Stimulated activated CD4-positive, alpha-beta T cell treated with anti-CD3 and anti-CD28 coated beads, Interleukin-2, amount 100 ng/mL, for 48 hours (primary cell): ENCODE results near the gene TMCO4.

ENCODE experiments used
- DNase-seq, 2 donors: peaks; one replicate each; pipeline ENCODE4 v3.0.0-alpha.2; 2020

TMCO4 gene

DNA sequence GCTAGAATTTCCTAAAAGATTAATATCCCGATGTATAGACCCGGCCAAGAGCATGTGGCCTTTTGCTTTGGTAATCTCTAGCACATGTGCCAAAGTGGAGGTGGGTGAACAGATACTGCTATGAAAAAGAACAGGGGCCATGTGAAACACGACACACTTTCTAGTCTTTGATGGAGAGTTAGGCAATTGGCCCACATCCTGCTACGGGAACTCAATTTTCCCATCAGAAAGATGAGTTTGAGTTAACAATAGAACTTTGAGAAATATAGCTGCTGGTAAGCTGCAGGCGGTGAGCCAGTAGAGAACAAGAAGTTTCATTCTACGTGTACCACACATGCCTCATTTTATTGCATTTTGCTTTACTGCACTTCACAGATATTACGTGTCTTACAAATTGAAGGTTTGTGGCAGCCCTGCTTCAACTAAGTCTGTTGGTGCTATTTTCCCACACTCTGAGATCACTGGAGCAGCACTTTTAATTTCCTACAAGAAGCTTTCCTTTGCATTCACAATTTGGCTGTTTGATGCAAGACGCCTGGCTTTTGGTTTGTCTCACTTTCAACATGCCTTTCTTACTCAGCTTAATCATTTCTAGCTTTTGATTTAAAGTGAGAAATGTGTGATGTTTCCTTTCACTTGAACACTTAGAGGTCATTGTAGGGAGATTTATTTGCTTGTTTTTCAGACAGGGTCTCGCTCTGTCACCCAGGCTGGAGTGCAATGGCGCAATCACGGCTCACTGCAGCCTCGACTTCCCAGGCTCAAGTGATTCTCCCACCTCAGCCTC, 88.7 kb downstream of the TMCO4 start:
- DNase-seq: peak; percentile 14 to 26

DNA sequence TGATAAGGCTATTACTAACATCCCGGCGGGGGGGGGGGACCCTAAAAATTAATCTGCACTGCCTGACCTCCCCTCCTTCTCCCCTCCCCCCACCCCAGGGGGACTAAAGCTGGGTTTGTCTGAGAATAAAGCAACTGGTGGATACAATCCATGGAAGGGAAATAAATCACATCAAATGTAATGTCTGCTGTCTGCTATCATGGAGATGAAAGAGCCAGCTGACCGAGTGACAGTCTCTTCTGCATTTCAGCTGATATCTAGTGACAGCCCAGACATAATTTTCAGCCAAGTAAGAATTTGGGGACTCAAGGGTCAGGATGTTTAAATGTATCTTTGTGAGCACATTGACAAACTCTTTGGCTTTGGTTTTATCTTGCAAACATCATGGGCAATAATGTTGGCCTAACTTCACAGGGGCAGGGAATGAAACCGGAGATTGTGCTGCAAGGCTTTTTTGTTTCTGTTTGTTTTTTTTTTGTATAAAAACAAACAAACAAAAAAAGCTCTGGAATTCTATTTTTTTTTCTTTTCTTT, 90.4 kb downstream of the TMCO4 start:
- DNase-seq: no peak

DNA sequence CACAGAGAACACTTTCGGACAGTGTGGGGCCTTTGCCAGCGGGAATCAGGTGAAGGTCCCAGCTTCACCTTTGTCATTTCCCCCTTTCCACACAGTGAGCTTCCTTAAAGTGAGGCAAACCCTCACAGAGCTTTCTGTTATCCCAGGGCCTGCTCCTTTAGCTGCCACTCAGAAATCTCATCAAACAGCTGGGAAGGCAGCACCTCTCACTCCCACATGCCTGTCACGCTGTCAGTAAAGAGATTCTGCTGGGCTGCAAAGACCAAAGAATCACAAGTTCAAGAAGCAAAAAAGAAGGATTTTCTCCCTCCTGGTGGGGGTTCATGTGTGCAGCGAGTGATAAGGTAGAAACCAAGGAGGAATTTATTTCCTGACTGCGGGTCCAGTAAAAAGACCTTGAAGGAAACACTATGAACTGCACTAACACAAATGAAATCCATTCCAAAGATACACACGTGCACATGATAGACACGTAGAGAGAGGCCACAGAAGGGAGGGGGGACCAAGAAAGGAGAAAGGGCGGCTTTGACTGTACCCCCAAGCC, 91.1 kb downstream of the TMCO4 start:
- no peak for DNase-seq

DNA sequence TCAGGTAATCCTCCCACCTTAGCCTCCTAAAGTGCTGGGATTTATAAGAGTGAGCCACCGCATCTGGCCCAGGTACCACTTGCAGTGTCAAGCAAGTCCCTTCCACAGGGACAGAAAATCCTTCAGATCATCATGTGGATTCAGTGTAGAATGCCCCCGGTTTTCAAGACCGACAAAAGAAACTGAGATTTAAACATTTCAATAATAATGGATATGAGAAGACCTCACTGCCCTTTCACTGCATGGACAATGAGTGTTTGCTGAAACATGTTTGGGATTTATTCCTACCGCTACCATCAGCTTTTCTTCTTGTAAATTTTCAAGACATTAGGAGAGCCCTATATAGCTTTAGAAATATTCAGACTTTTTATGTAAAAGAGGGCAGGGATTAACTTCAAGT, 93.6 kb downstream of the TMCO4 start:
- no peak for DNase-seq

DNA sequence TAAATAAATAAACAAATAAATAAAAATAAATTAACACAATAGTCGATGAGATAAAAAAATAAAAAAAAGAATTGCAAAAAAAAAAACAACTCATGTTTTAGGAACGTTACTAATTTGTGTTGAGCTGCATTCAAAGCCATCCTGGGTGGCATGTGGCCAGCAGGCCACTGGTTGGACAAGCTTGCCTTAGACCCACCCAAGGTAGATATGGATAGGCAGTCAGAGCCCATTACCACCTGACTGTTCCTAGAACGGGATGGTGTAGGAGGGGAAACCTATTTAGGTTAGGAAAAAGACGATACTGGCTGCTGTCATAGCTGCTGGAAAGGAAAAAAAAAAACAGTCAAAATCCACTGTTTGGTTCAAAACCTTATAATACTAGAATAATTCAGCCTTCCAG, 94.3 kb downstream of the TMCO4 start:
- no peak for DNase-seq

DNA sequence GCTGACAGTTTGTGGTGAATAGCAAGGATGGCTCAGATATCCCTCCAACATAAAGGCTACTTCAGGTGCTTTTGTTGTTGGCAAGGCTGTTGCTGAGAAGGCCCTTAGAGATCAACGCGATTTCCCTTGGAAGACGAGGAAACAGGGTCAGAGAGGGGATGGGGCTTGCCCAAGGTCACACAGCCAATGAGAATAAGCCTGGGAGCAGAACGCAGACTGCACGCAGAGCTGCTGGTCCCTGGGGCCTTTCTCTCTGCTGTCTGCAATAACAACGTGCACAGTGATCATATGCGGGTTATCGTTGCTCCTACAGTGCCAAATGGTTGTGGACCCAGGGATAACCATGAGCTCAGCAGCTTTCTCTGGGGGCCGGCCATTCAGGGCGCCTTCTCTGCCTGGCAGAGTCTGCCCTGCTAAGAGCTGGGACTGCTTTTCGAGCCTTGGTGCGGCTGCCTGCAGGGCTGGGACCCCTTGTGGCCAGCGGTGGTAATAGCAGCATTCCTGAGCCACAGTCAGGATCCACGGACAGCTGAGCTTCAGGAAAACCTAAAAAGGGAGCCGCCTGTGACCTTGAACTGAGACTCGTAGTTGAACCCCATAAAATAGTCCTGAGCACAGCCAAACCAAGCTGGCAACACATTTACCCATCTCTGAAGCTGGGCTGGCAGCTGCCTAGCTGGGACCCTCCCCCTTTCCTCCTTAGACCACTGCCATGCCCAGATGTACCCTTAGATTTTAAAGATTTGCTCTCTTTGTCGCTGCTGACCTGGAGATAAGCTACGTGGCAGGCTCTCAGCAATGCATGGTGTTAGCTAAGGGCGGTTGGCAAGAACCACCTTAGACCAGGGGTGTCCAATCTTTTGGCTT, 95.2 kb downstream of the TMCO4 start:
- peak; percentile 56 to 62 for DNase-seq

DNA sequence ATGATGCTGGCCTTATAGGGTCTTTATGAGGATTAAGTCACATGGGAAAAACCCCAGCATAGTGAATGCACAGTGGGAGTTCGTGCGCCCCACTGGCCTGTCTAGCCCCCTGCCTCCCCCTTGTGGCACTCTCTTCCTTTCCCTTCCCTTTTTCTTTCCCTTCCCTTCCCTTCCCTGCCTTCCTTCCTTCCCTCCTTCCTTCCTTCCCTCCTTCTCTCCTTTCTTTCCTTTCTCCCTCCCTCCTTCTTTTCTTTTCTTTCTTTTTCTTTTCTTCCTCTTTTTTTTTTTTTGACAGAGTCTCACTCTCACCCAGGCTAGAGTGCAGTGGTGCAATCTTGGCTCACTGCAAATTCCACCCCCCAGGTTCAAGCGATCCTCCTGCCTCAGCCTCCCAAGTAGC, 96.4 kb downstream of the TMCO4 start:
- no peak for DNase-seq

DNA sequence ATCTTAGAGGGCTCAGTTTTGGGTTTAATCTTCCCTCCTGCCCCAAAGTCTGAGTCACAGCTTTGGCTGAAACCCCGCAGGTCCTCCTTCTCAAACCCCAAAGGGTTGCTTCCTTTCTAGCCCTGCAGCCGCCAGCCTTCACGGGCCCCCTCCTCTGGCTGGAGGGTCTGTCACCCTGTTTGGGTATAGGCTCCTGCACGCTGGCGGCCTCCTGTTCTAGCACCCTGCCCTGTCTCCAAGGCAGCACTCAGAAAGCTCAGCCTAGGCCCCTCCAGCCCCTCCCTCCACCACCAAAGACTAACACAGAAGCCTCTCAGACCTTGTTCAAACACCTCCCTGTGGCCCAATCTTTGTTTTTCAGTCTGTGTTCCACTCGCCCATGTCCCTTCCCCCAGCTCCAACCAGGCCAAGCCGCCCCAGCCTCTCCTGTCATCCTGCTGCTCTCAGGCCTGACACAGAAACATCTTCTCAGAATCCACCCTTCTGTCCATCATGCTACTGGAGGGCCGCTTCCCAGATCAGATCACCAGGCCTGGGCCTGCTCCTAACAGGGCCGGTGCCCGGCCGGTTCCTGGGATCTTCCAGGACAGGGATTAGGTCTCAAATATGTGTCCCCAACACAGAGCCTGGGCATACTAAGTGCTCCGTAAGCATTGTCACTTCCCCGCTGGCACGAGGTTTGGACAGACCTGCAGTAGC, 99.5 kb downstream of the TMCO4 start:
- no peak for DNase-seq

DNA sequence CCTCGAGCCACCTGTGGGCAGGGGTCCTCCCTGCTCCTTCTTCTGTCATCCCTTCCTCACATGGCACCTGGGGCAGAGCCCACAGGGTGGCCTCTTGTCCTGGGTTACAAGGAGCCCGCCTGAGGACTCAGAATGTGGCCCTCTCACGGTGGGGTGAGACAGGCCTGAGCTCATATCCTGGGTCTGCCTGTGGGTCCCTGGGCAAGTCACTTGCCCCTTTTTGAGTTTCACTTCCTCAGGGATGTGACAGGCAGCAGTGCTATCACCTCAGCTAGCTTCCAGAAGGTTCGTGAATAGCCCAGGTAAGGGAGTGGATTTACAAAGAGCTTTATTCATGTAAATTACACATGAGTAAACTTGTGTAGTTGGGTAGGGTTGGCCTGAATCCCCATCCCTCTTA, 101.5 kb downstream of the TMCO4 start:
- DNase-seq: no peak

DNA sequence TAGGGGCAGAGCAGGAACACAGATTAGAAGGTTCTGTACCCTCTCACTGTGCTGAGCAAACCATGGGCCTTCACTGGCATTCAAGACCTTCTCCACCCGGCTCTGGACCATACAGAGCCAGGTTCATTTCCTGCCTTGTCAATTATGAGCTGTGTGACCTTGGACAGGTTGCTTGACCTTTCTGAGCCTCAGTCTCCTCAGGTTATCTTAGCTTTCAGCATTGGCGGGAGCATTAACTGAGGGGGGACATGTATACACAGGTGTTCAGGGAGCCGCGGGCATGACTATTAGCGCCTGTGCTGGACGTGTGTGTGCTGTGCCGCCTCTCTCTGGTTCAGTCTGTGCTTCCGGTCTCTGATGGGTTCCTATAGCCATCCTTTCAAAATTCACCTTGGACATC, 102.9 kb downstream of the TMCO4 start:
- DNase-seq: no peak

DNA sequence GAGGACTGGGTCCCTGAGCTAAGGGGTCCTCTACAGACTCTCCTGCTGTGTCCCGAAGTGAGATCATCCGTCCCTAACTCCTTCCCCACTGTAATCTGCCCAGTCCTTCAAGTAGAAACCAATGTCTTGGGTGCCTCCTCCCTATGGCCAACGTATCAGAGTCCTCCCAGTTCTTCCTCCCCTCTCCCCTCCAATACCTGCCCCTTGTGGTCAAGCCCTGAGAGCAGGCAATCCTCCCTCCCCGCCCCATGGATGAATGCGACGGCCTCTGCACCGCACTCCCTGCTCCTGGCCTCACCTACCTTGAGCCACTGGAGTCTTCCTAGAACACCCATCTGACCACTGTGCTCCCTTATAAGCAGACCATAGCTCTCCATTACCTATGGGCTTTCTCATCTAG, 103.9 kb downstream of the TMCO4 start:
- DNase-seq: no peak

DNA sequence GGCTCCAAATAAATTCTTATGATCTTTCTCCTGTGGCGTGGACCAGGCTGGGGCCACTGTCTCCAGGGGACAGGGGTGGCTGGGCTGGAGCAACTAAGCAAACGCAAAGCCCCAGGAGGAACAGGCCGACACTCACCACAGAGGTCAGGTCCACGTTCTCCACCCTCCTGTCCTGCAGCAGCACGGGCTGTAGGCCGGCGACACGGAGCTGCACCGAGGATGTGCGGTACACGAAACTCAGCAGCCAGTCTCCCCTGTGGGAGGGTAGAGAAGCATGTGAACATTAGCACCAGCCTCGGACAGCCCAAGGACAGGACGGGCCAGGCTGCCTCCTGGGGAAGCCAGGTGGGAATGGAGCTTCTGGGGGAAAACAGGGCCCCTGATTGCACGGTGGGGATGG, 105.4 kb downstream of the TMCO4 start:
- DNase-seq: no peak

DNA sequence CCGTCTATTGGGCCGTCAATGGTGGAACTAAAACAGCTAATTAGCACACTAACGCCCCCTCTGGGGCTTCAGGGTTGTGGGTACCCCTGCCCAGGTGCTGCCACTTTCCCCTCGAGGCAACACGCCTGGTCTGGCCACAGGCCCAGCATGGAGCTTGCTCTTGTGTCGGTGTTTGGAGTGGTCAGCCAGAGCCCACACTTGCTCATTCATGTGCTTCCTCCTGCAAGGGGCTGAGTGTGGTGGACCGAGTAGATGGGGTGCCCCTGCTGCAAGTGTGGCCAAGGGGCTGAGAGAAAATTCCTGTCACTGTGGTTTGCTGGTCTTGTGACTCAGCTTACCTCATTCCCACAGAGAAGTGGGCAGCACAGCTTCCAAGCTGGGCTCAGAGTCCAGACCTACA, 109.4 kb downstream of the TMCO4 start:
- no peak for DNase-seq

DNA sequence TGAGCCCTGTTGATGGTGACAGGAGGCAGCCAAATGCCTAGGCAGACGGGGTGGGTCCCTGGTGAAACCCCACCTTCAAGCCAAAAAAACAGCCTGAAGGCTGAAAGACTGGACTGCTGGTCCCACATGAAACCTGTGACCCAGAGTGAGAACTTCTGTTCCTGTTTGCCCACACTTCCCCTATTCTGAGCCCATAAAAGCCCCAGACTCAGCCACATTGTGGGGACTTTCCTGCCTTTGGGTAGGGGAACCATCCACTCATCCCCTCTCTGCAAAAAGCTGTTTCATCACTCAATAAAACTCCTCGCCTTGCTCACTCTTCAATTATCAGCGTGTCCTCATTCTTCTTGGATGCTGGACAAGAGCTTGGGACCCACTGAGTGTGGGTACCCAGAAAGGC, 109.9 kb downstream of the TMCO4 start:
- DNase-seq: no peak

DNA sequence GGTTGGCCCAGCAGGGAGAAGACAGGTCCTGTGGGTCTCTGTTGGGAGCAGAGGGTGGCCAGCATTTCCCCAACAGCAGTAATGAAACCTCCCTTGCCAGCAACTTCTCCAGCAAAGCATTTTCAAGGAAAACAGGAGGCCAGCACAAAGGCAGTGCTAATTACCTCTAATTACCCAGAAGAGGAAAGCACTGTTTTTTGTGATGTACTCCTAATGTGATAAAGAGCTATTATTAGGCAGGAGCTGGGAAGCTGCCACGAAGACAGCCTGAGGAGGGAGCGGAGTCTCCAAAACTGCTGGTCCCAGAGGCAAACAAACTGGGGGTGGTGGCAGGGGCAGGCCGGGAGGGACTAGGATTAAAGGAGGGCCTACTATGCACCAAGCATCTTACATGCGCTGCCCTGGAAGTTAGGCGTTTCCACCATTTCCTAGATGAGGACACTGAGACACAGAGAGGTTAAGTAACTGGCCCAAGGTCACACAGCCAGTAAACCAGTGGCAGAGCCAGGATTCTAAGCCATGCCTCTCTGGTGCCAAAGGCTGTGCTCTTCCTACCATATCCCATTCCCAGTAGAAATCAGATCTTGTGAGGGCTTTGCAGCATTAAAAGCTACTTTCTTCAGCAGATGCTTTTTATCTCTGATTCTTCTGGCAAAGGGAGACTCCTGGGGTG, 110.5 kb downstream of the TMCO4 start:
- DNase-seq: no peak

DNA sequence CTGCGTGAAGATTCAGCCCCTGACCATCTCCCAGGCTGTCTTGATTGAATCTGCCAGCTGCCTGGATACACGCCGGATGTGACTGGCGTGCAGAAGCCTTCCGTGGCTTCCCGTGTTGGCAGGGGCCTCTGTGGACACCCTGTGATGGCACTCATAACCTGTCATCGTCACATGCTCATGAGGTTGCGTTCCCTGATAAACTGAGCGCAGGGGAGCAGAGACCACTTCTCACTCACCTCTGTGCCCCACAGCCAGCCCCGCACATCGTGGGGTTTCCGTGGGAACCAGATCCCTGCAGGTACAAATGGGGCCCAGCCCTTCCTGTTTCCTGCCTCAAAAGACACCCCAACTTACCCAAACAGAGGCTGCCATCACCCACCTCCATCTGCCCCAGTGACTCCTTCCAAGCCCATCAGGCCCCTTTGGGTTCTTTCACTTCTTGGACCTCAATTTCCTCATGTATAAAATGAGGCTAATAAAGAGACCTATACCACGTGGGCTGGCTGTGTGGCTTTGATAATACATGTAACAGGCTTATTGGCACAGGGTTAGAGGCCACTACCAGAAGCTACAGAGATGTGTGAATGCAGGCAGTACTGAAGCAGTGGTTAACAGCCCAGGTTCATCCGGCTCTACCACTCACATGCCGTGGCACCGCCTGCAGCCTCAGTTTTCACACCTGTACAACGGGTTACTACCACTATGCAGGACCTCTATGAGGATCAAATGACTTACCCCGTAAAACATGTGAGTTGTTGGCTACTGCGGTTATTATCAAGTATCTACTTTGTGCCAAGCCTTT, 111.5 kb downstream of the TMCO4 start:
- no peak for DNase-seq

DNA sequence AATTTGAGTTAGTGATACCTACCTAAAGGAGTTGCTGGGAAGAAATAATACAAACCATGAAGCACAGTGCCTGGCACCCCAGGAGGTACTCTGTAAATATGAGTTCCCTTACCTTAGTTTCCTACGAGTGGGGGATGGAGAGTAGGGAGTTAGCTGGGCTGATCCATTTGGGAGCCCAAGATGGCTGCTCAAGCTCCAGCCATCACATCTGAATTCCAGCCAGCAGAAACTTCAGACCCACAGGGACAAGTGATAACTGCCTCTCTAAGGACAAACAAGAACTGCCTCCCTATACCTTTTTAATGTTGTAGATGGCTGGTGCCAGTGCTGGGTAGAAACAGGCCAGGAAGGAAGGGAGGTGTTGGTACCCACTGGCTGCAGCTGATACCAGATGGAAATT, 112.3 kb downstream of the TMCO4 start:
- no peak for DNase-seq

DNA sequence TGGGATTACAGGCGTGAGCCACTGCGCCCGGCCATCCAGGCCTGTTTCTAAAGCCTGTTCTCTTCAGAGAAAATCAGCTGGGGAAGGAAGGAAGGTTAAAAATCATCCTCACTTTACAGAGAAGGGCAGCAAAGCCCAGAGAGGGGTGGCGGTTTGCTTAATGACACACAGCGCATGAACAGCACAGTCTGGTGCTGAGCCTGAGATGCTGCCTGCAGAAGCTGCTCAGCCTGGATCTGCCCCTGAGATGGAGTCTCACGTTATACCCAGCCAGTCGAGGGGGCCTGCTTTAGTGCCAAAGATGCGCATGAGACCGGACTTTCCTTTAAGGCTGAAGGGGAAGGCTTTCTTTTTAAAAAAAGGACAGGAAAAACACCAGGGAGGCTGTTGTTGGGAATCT, 113.7 kb downstream of the TMCO4 start:
- DNase-seq: no peak

DNA sequence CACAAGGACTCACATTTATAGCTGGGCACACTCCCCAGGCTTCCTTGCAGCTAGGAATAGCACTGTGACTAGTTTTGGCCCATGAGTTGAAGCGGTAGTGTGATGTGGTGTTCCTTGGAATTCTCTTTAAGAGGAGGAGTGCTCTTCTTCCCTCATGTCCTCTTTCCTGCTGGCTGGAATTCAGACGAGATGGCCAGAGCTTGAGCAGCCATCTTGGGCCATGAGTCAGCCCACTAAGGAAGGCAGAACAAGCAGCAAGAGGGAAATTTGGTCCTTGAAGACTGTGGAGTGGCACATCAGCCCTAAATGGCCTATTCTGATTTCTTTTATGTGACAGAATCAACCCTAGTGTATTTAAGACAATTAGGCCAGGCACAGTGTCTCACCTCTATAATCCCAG, 115.0 kb downstream of the TMCO4 start:
- no peak for DNase-seq

DNA sequence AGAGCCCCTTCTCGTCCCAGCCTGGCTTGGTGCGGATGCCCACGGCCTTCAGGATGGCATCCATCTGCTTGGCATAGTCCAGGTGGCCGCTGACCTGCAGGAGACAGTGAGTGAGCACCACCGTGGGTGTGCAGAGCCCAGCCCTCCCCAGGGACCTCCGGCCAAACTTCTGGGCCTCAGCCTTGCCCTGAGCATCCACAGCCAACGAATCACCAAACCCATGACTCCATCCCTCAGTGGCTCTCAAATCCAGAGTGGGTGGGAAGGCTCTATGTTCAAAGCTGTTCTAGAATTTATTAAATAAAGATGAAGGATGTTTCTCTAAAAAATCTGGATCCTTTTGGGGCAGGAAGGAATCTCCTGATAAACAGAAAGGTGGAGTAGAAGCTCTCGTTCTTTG, 116.4 kb downstream of the TMCO4 start:
- no peak for DNase-seq

DNA sequence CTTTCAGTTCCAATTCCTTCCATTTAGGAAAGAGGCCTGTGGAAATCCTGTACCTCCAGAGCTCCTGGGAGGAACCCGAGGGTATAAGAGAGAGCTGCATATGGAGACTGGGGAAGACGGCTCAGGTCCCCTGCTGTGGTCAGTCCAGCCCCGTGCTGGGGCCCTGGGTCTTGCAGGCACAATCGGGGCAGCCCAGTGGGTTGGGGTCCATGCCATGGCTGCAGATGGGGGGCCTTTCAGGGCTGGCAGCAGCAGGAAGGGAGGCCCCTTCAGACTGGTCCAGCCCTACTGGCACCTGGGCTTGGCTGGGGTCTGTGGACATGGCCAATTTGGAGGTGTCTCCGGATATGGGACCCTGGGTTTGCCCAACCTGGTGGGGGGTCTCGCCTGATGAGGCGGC, 116.8 kb downstream of the TMCO4 start:
- no peak for DNase-seq

DNA sequence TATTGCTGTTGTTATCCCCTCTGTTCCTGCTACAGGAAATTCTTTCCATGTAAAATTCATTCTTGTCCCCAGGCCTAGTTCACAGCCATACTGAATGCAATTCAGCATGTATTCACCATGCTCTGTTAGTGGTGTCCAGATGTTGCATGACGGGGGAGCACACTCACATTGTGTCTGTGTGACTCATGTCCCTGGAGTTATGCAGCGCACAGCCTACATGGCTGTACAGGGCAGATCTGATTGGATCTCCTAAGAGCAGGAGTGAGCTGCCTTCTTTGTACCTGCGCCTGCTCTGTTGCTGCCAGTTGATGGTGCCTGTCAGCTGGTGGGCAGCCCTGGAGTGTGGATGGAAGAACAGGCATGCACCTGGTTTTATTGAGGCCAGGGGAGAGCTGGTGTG, 117.5 kb downstream of the TMCO4 start:
- DNase-seq: no peak
